ENCODE data around the gene NEDD4L.
"Not testable (repeated sequence)": the region's sequence is repeated elsewhere in the genome, so short reads cannot be mapped to it uniquely, and the experiment has no call there.

Gene NEDD4L

GRCh38 chr18:58027341-58027740, 16.7 kb upstream of the NEDD4L start:
- DNase-seq: no peak

GRCh38 chr18:58028109-58028784, 15.8 kb upstream of the NEDD4L start:
- DNase-seq: no peak

GRCh38 chr18:58032233-58032632, 11.8 kb upstream of the NEDD4L start:
- no peak for DNase-seq

- no peak for DNase-seq
Measured at GRCh38 chr18:58033216-58033615, 10.8 kb upstream of the NEDD4L start.

GRCh38 chr18:58034370-58034769, 9.7 kb upstream of the NEDD4L start:
- DNase-seq: no peak

GRCh38 chr18:58037163-58037562, 6.9 kb upstream of the NEDD4L start:
- no peak for DNase-seq

- no peak for DNase-seq
Measured at GRCh38 chr18:58038063-58038462, 6.0 kb upstream of the NEDD4L start.

- no peak for DNase-seq
Measured at GRCh38 chr18:58041633-58042032, 2.4 kb upstream of the NEDD4L start.

- DNase-seq: no peak
Measured at GRCh38 chr18:58042826-58043490, 1.1 kb upstream of the NEDD4L start.

- peak; percentile 31 for DNase-seq
Measured at GRCh38 chr18:58044370-58045241, 580 bp downstream of the NEDD4L start.

GRCh38 chr18:58045242-58046092, 1.4 kb downstream of the NEDD4L start:
- DNase-seq: peak; percentile 19

- no peak for DNase-seq
Measured at GRCh38 chr18:58046093-58046793, 2.2 kb downstream of the NEDD4L start.

GRCh38 chr18:58046794-58047555, 2.9 kb downstream of the NEDD4L start:
- DNase-seq: no peak

- no peak for DNase-seq
Measured at GRCh38 chr18:58047556-58047882, 3.5 kb downstream of the NEDD4L start.

- no peak for DNase-seq
Measured at GRCh38 chr18:58048081-58048642, 4.1 kb downstream of the NEDD4L start.

GRCh38 chr18:58049000-58049688, 5.1 kb downstream of the NEDD4L start:
- no peak for DNase-seq

- DNase-seq: not testable (repeated sequence)
Measured at GRCh38 chr18:58050963-58051362, 6.9 kb downstream of the NEDD4L start.

GRCh38 chr18:58051765-58052460, 7.9 kb downstream of the NEDD4L start:
- no peak for DNase-seq

GRCh38 chr18:58052960-58053359, 8.9 kb downstream of the NEDD4L start:
- DNase-seq: no peak
